Measurements from ENCODE around the gene F12. TPM values are rescaled to one million over a fixed set of nuclear protein-coding genes. Genes with fewer than 3 reads are reported as not detected.

Gene F12
- total RNA-seq, 2 donors from 2014 or later = 0.43 TPM; not detected in 1

DNA sequence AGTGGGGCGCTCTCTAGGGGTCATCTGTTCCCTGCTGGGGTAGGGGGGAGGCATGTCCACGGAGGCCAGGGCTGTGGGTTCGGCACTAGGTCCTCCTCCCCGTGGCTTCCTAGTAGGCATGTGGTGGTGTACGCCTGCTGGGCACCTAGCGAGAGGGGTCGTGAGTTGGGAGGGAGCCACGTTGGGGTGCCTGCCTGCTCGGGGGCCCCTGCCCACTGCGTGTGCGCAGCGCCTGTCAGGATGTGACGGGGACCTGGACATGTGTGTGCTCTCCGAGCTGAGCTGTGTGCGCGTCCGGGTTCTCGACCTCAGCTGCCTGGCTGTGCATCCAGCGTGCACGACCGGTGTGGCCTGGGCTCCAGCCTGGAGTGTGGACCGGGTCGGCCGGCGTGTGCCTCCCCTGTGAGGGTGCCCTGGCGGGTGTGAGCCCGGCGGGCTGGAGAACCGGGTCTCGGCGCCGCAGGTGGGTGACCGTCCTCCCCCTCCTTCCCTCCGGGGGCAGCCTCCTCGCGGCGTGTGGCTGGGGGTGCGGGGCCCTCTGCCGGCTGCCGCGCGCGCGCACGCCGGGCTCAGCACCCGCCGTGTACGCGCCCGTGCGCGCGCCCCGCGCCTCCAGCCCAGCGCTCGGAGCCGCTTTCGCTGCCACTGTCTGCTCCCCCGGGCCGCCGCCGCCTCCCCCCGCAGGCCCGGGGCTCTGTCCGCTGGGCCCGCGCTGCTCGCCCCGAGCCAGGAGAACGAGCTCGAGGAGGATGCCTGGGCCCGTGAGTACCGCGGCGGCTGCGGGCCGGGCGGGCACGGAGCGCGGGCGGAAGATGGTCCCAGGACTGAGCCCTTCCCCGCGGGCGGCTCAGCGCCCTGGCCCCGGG lies 37.1 kb upstream of the F12 start, which contains the start of gene PRR7:
Gene PRR7 (plus strand): TSS at position 615 of the 866 bp plus-strand sequence. CDS start 8,254 bp downstream, outside the sequence.
- TF ChIP-seq, protein P1, sequence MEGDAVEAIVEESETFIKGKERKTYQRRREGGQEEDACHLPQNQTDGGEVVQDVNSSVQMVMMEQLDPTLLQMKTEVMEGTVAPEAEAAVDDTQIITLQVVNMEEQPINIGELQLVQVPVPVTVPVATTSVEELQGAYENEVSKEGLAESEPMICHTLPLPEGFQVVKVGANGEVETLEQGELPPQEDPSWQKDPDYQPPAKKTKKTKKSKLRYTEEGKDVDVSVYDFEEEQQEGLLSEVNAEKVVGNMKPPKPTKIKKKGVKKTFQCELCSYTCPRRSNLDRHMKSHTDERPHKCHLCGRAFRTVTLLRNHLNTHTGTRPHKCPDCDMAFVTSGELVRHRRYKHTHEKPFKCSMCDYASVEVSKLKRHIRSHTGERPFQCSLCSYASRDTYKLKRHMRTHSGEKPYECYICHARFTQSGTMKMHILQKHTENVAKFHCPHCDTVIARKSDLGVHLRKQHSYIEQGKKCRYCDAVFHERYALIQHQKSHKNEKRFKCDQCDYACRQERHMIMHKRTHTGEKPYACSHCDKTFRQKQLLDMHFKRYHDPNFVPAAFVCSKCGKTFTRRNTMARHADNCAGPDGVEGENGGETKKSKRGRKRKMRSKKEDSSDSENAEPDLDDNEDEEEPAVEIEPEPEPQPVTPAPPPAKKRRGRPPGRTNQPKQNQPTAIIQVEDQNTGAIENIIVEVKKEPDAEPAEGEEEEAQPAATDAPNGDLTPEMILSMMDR (IDR thresholded peaks at IDR 0.05) = no peak
- Histone ChIP-seq H3K27ac (no peak within 1 kb of the TSS), H3K9me3 (no peaks in the 10 kb centered on the region), H3K36me3 (no peaks in the 10 kb centered on the region), H3K4me3 (peak within 1 kb of the TSS; percentile 47 to 64), H3K27me3 (no peaks in the 10 kb centered on the region), H3K4me1 (peaks cover 0 to 32% of the 10 kb centered on the region in 2 donors)
- DNase-seq (ENCODE audit: low spot score) = no peak

GRCh38 chr5:177445917-177446199 lies 36.5 kb upstream of the F12 start:
- Histone ChIP-seq H3K27ac (no peak overlapping the region), H3K4me1 (peaks cover 0 to 29% of the 10 kb centered on the region in 2 donors), H3K9me3 (no peaks in the 10 kb centered on the region), H3K4me3 (peak overlapping the region in 1 of 2 donors; percentile 64), H3K27me3 (no peaks in the 10 kb centered on the region), H3K36me3 (peaks cover 2% of the 10 kb centered on the region)
- TF ChIP-seq, protein P1 (IDR thresholded peaks at IDR 0.05) = no peak
- DNase-seq (ENCODE audit: low spot score) = no peak

DNA sequence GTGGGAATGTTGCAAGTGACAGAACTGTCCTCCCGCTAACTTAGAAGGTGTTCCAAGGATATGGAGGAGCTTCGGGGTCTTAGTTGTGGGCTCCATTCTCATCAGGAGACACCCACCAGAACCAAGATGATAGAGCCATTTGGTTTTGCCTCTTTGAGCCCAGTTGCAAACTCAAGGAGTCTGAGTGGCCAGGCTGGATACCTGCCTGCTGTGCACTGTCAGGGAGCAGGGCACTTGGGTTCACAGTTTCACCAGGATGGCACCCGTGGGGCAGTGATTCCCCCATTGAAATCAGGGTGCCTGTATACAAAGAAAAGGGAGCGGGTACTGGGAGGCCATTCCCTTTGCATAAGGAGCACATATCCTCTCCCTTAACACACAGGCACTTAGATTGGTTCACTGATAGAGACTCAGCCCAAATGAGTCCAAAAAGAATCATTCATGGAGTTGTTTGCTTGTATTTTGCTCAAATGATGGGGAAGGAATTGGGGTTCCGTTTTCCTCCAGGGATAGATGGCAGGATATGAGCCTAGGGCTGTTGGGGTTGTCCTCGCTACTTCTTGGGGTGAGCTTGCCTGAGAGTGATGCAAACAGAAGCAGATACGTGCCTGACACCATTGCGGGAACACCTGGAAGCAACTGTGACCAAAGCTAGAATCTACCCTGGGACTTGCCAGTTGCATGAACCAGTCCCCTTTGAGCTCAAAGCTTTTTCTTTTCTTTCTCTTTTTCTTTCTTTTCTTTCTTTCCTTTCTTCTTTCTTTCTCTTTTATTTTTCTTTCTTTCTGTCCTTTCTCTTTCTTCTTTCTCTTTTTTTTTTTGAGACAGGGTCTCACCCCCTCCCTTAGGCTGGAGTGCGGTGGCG lies 35.9 kb upstream of the F12 start:
- no peak overlapping the region for H3K4me3 ChIP-seq
- no peak for DNase-seq (ENCODE audit: low spot score)
- no peak overlapping the region for H3K27ac ChIP-seq
- TF ChIP-seq, protein P1 (IDR thresholded peaks at IDR 0.05) = no peak
- H3K36me3 ChIP-seq = peaks cover 7% of the 10 kb centered on the region
- no peaks in the 10 kb centered on the region for H3K27me3 ChIP-seq
- no peaks in the 10 kb centered on the region for H3K9me3 ChIP-seq
- H3K4me1 ChIP-seq = peaks cover 0 to 26% of the 10 kb centered on the region in 2 donors

GRCh38 chr5:177444106-177445051 lies 35.0 kb upstream of the F12 start:
- Histone ChIP-seq H3K4me3 (no peak overlapping the region), H3K36me3 (peaks cover 7% of the 10 kb centered on the region), H3K27ac (no peak overlapping the region), H3K27me3 (no peaks in the 10 kb centered on the region), H3K4me1 (peaks cover 0 to 26% of the 10 kb centered on the region in 2 donors), H3K9me3 (no peaks in the 10 kb centered on the region)
- TF ChIP-seq, protein P1 (IDR thresholded peaks at IDR 0.05) = no peak
- no peak for DNase-seq (ENCODE audit: low spot score)
